Suppressor macrophage treated with lipopolysaccharide for 4 hours (primary cell): ENCODE measurements around the gene TRPM3.

Experiments used
- DNase-seq: peaks from one replicate; pipeline ENCODE4 v3.0.0-alpha.2; 2020

Gene TRPM3

GRCh38 chr9:70500793-70501192, 620.6 kb downstream of the TRPM3 start:
- DNase-seq = no peak

DNA sequence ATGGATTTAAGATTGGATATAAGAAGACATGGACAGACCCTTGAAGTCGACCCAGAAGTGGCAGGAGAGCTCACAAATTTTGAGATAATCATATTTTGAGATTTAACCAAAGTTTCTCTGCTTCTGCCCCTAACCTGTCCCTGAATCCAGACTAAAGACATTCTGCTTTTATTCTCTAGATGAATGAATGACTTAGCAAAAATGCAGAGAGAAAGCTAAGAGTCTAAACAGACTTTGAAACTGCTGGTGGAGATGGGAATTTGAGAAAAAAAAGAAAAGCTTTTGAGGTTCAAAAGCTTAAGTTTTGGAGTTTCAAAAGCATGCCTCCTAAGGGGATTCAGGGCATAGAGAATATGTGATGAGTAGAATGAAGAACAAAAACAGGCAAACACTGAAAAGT, 621.8 kb downstream of the TRPM3 start:
- no peak for DNase-seq

- no peak for DNase-seq
These were observed 622.6 kb downstream of the TRPM3 start for GRCh38 chr9:70498866-70499265.

DNA sequence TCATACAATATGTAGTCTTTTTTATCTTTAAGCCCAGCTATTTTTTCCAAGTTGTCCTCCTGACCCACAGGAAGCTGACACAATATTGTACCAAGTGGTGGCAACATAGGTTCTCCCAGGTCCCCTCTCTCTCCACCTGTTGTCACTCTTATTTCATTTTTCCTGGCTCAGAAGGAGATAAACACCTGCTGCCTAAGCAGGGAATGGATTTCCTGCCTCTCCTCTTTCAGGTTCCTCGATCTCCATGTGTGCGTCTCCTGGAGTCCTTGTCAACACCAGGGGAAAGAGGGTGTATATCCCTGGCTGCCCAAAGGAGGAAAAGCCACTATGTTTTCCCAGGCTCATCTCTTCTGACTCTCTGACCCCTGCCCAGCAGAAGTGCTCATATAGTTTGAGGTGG, 625.2 kb downstream of the TRPM3 start:
- DNase-seq = no peak

DNA sequence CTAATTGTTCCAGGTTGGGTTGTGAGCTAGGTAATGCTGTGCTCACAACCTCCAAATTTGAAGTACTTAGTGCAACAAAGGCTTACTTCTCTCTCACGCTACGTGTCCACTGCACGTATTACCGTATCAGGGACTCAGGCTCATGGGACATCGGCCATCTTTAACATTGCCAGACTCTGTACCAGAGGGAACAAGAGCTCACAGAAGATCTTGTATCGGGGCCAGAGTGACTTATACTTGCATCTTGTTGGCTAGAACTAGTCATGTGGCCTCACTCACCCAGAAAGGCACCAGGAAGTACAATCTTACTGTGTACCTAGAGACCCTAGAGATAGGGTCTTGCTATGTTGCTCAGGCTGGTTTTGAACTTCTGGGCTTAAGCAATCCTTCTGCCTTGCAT, 625.9 kb downstream of the TRPM3 start:
- no peak for DNase-seq

DNA sequence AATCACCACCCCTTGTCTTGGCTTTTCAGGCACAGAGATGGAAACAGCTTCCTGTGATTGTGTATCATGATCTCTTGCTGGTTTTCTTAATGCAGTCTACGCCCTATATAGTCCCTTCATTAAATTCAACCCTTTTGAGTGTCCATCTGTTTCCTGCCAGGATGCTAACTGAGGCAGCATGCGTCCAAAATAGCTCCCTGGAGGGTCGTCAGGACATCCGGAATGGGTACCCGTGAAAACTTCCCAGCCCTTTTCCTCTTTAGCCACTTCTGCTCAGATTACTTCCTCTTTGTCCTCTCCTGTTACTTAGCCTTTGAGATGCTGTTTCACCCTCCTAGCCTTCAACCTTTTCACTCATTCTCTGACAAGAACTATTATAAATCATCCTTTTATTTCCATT, 627.2 kb downstream of the TRPM3 start:
- no peak for DNase-seq

GRCh38 chr9:70493029-70493428, 628.4 kb downstream of the TRPM3 start:
- no peak for DNase-seq

- DNase-seq = no peak
These were observed 629.1 kb downstream of the TRPM3 start for GRCh38 chr9:70492319-70492777.

GRCh38 chr9:70491426-70492318, 629.7 kb downstream of the TRPM3 start:
- no peak for DNase-seq

GRCh38 chr9:70490478-70490877, 630.9 kb downstream of the TRPM3 start:
- no peak for DNase-seq

GRCh38 chr9:70488793-70489105, 632.7 kb downstream of the TRPM3 start:
- no peak for DNase-seq

DNA sequence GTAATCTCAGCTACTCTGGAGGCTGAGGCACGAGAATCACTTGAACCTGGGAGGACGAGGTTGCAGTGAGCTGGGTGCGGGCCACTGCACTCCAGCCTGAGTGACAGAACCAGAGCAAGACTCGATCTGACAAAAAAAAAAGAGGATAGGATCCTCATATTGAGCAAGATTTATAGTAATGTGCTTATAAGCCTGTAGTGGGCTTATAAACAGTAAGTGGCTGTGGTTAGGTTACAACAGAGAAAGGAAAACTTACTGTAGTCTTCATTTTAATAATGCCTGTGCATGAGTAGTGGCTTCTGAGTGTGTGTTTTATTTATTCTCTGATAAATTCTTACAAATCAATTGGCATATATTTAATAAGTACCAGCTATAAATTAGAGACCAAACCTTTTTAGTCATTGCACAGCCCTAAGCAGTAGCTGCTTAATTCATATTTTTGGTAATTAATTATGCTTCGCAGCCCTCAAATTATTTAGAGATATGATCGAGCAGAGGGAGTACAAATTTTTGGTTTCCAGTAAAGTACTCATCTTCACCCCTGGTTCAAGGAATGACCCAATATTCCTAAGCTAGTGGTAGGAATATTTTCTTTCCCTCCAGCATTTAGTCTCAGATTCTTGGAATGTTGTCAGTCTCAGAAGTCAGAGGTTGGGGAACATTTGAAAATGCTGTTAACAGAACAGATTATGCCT, 633.2 kb downstream of the TRPM3 start:
- DNase-seq = no peak

GRCh38 chr9:70486127-70486526, 635.3 kb downstream of the TRPM3 start:
- DNase-seq = no peak

GRCh38 chr9:70485273-70485858, 636.1 kb downstream of the TRPM3 start:
- no peak for DNase-seq

- peak; percentile 75 for DNase-seq
These were observed 636.9 kb downstream of the TRPM3 start for GRCh38 chr9:70484232-70485130.

GRCh38 chr9:70481471-70481870, 640.0 kb downstream of the TRPM3 start:
- no peak for DNase-seq

- no peak for DNase-seq
These were observed 640.9 kb downstream of the TRPM3 start for GRCh38 chr9:70480405-70480980.

DNA sequence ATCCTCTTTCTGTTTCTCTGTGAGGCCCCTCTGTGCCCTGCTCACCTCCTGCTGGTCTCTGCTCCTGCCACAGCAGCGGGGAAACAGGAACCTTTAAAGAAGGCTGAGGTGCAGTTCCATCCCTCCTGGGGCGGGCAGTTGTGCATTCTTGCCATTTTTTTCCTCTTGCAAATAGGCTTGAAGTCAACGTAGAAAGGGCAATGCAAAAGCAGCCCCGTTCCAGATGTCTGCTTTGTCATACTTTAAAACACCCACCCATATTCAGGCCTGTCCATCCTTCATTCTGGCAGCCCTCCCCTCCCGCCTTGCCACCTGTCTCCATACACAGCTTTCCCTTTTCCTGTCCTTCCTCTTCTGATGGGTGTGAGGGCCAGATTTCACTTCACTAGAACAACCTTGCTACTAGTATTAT, 641.5 kb downstream of the TRPM3 start:
- no peak for DNase-seq
